ENCODE results near the gene LRG1.
"Not testable (repeated sequence)": the region's sequence is repeated elsewhere in the genome, so short reads cannot be mapped to it uniquely, and the experiment has no call there.

The LRG1 gene

GRCh38 chr19:4550018-4550417 is 10.2 kb upstream of the LRG1 start:
- FAIRE-seq: no peak

GRCh38 chr19:4548238-4548584 is 8.4 kb upstream of the LRG1 start:
- no peak for FAIRE-seq

GRCh38 chr19:4547303-4548237 is 7.7 kb upstream of the LRG1 start:
- no peak for FAIRE-seq

- FAIRE-seq: no peak
These were observed 4.2 kb upstream of the LRG1 start for GRCh38 chr19:4543842-4544647.

- no peak for FAIRE-seq
These were observed 3.3 kb upstream of the LRG1 start for GRCh38 chr19:4542896-4543841.

GRCh38 chr19:4541806-4542145 is 1.9 kb upstream of the LRG1 start:
- FAIRE-seq: not testable (repeated sequence)

GRCh38 chr19:4541114-4541805 is 1.4 kb upstream of the LRG1 start:
- FAIRE-seq: no peak

GRCh38 chr19:4539169-4539692 is 605 bp downstream of the LRG1 start:
- FAIRE-seq: no peak

- FAIRE-seq: no peak
These were observed 1.3 kb downstream of the LRG1 start for GRCh38 chr19:4538601-4538954.

GRCh38 chr19:4537953-4538600 is 1.8 kb downstream of the LRG1 start:
- FAIRE-seq: no peak

GRCh38 chr19:4536798-4537197 is 3.0 kb downstream of the LRG1 start:
- FAIRE-seq: no peak

GRCh38 chr19:4534836-4535658 is 4.8 kb downstream of the LRG1 start, which contains the start of gene PLIN5:
Gene PLIN5, minus strand, starts transcription at chr19:4535224. Its CDS starts 1,150 bp downstream, at chr19:4534074.
- no peak for FAIRE-seq

- FAIRE-seq: no peak
These were observed 5.9 kb downstream of the LRG1 start for GRCh38 chr19:4533835-4534424.

- no peak for FAIRE-seq
These were observed 6.5 kb downstream of the LRG1 start for GRCh38 chr19:4533334-4533733.

- no peak for FAIRE-seq
These were observed 8.2 kb downstream of the LRG1 start for GRCh38 chr19:4531562-4532165.

- no peak for FAIRE-seq
These were observed 9.8 kb downstream of the LRG1 start for GRCh38 chr19:4529924-4530522.

GRCh38 chr19:4528843-4529242 is 11.0 kb downstream of the LRG1 start:
- FAIRE-seq: no peak

- not testable (repeated sequence) for FAIRE-seq
These were observed 12.5 kb downstream of the LRG1 start for GRCh38 chr19:4527377-4527776.

- no peak for FAIRE-seq
These were observed 14.3 kb downstream of the LRG1 start for GRCh38 chr19:4525563-4526002.
